Measurements from ENCODE around the gene LDLRAP1. TPM values are rescaled to one million over a fixed set of nuclear protein-coding genes. Genes with fewer than 3 reads are reported as not detected.

LDLRAP1 gene
- total and polyA plus RNA-seq, 2 donors (not counting 1 experiment from before 2014, with no cell fraction given): 22.7 to 24.3 TPM

- 90% methylated on average over 21 of the region's 21 CpGs for WGBS (ENCODE audit: insufficient coverage)
- Histone ChIP-seq H3K27me3 (replicated peaks in 1 of 4; ENCODE audit: control extremely low read depth in 1 of 4, control insufficient read depth in 3 of 4, insufficient read depth in 4 of 4, low read length in 3 of 4) (no peaks in the 10 kb centered on the region), H2AFZ (ENCODE audit: insufficient read depth, low read depth, low read length, poor library complexity, severe bottlenecking) (no peak overlapping the region), H3K4me1 (ENCODE audit: control insufficient read depth in 2 of 2, insufficient read depth in 2 of 2, low read length in 2 of 2) (peaks cover 22 to 24% of the 10 kb centered on the region in 2 donors), H4K20me1 (ENCODE audit: control insufficient read depth, insufficient read depth, low read length, poor library complexity, severe bottlenecking) (no peaks in the 10 kb centered on the region), H3K4me2 (replicated peaks; ENCODE audit: low read depth, low read length, poor library complexity, severe bottlenecking) (no peak overlapping the region), H3K79me2 (ENCODE audit: control insufficient read depth, insufficient read depth, low read length) (no peaks in the 10 kb centered on the region), H3K9ac (ENCODE audit: low read length) (no peak overlapping the region), H3K27ac (ENCODE audit: low read length in 2 of 2) (no peak overlapping the region), H3K36me3 (replicated peaks in 1 of 2; ENCODE audit: control extremely low read depth in 1 of 2, control insufficient read depth in 1 of 2, extremely low read depth in 1 of 2, insufficient read depth in 2 of 2, low read length in 1 of 2) (peaks cover 0 to 5% of the 10 kb centered on the region in 2 experiments), H3K9me3 (ENCODE audit: control extremely low read depth in 1 of 3, control insufficient read depth in 2 of 3, insufficient read depth in 1 of 3, low read length in 2 of 3) (no peaks in the 10 kb centered on the region), H3K4me3 (ENCODE audit: control extremely low read depth in 1 of 5, extremely low read depth in 1 of 5, insufficient read depth in 1 of 5, low read depth in 2 of 5, low read length in 4 of 5) (no peak overlapping the region)
- TF ChIP-seq EZH2 (IDR thresholded peaks at IDR 0.05; ENCODE audit: borderline replicate concordance, insufficient read depth, low read depth, low read length, poor library complexity, severe bottlenecking): no peak
- TF ChIP-seq, protein P1, sequence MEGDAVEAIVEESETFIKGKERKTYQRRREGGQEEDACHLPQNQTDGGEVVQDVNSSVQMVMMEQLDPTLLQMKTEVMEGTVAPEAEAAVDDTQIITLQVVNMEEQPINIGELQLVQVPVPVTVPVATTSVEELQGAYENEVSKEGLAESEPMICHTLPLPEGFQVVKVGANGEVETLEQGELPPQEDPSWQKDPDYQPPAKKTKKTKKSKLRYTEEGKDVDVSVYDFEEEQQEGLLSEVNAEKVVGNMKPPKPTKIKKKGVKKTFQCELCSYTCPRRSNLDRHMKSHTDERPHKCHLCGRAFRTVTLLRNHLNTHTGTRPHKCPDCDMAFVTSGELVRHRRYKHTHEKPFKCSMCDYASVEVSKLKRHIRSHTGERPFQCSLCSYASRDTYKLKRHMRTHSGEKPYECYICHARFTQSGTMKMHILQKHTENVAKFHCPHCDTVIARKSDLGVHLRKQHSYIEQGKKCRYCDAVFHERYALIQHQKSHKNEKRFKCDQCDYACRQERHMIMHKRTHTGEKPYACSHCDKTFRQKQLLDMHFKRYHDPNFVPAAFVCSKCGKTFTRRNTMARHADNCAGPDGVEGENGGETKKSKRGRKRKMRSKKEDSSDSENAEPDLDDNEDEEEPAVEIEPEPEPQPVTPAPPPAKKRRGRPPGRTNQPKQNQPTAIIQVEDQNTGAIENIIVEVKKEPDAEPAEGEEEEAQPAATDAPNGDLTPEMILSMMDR (IDR thresholded peaks at IDR 0.05): no peak
- ChIA-PET CTCF (no interaction called here), POLR2A (interaction anchor here (0.7 kb wide), 1 partner anchor 46 kb away, joined by 8 read pairs; no protein-coding TSS in a partner anchor)
- no peaks in the 10 kb centered on the region for H3K9me3 Mint-ChIP-seq (ENCODE audit: insufficient read depth)
- DNase-seq (no peak), ATAC-seq (ENCODE audit: low read depth) (no peak)
- H3K4me1 Mint-ChIP-seq: peaks cover 25% of the 10 kb centered on the region
- no peaks in the 10 kb centered on the region for H3K27me3 Mint-ChIP-seq
- no peak overlapping the region for H3K27ac Mint-ChIP-seq
- intact Hi-C loops (cut with micrococcal nuclease): no loop called here
- H3K4me3 Mint-ChIP-seq: no peak overlapping the region
These were observed 23.4 kb downstream of the LDLRAP1 start for GRCh38 chr1:25566730-25567341.

DNA sequence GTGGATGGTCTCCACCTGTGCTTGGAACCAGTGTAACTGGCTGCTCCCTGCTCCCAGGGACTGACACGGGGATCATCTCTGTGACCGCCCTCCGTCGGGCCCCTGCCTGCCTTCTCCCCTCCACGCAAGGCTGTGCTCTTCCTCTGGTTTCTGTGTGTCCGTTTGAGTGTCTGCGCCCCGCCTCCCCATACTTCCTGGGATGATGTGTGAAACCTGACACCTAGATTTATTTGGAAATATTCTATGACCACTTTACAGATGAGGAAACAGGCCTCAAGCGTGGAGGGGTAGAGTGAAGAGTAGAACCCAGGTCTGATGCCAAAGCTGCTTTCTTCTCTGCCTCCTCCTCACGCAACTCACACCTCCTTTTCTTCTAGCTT is 24.3 kb downstream of the LDLRAP1 start:
- Mint-ChIP-seq H3K4me1 (peaks cover 18% of the 10 kb centered on the region), H3K27me3 (no peaks in the 10 kb centered on the region), H3K9me3 (ENCODE audit: insufficient read depth) (no peaks in the 10 kb centered on the region), H3K4me3 (no peak overlapping the region), H3K27ac (no peak overlapping the region)
- TF ChIP-seq EZH2 (IDR thresholded peaks at IDR 0.05; ENCODE audit: borderline replicate concordance, insufficient read depth, low read depth, low read length, poor library complexity, severe bottlenecking): no peak
- TF ChIP-seq, protein P1 (IDR thresholded peaks at IDR 0.05): no peak
- Histone ChIP-seq H3K36me3 (replicated peaks in 1 of 2; ENCODE audit: control extremely low read depth in 1 of 2, control insufficient read depth in 1 of 2, extremely low read depth in 1 of 2, insufficient read depth in 2 of 2, low read length in 1 of 2) (peaks cover 0 to 5% of the 10 kb centered on the region in 2 experiments), H3K27me3 (replicated peaks in 1 of 4; ENCODE audit: control extremely low read depth in 1 of 4, control insufficient read depth in 3 of 4, insufficient read depth in 4 of 4, low read length in 3 of 4) (peaks cover 0 to 8% (median 0%) of the 10 kb centered on the region in 4 experiments), H3K4me2 (replicated peaks; ENCODE audit: low read depth, low read length, poor library complexity, severe bottlenecking) (no peak overlapping the region), H3K4me1 (ENCODE audit: control insufficient read depth in 2 of 2, insufficient read depth in 2 of 2, low read length in 2 of 2) (peaks cover 13 to 15% of the 10 kb centered on the region in 2 donors), H3K9me3 (ENCODE audit: control extremely low read depth in 1 of 3, control insufficient read depth in 2 of 3, insufficient read depth in 1 of 3, low read length in 2 of 3) (no peaks in the 10 kb centered on the region), H3K9ac (ENCODE audit: low read length) (no peak overlapping the region), H4K20me1 (ENCODE audit: control insufficient read depth, insufficient read depth, low read length, poor library complexity, severe bottlenecking) (no peaks in the 10 kb centered on the region), H3K27ac (ENCODE audit: low read length in 2 of 2) (no peak overlapping the region), H3K4me3 (ENCODE audit: control extremely low read depth in 1 of 5, extremely low read depth in 1 of 5, insufficient read depth in 1 of 5, low read depth in 2 of 5, low read length in 4 of 5) (no peak overlapping the region), H3K79me2 (ENCODE audit: control insufficient read depth, insufficient read depth, low read length) (no peaks in the 10 kb centered on the region), H2AFZ (ENCODE audit: insufficient read depth, low read depth, low read length, poor library complexity, severe bottlenecking) (no peak overlapping the region)
- POLR2A ChIA-PET: interaction anchor here (0.7 kb wide), 1 partner anchor 47 kb away, joined by 8 read pairs; no protein-coding TSS in a partner anchor
- intact Hi-C loops (cut with micrococcal nuclease): no loop called here
- no peak for ATAC-seq (ENCODE audit: low read depth)
- DNase-seq: no peak
- 93% methylated on average over 7 of the region's 10 CpGs for WGBS (ENCODE audit: insufficient coverage)
- CTCF ChIA-PET: no interaction called here

All from B cell (primary cell).